HG03064 (cell line): ENCODE results near the gene PI4K2A.

Experiments
- ATAC-seq: cut with Tn5 transposase; IDR thresholded peaks from one replicate; pipeline ENCODE4 v1.9.1; 2021; ENCODE audit warnings: low read depth; ENCODE audit not compliant: unreplicated experiment

PI4K2A gene

DNA sequence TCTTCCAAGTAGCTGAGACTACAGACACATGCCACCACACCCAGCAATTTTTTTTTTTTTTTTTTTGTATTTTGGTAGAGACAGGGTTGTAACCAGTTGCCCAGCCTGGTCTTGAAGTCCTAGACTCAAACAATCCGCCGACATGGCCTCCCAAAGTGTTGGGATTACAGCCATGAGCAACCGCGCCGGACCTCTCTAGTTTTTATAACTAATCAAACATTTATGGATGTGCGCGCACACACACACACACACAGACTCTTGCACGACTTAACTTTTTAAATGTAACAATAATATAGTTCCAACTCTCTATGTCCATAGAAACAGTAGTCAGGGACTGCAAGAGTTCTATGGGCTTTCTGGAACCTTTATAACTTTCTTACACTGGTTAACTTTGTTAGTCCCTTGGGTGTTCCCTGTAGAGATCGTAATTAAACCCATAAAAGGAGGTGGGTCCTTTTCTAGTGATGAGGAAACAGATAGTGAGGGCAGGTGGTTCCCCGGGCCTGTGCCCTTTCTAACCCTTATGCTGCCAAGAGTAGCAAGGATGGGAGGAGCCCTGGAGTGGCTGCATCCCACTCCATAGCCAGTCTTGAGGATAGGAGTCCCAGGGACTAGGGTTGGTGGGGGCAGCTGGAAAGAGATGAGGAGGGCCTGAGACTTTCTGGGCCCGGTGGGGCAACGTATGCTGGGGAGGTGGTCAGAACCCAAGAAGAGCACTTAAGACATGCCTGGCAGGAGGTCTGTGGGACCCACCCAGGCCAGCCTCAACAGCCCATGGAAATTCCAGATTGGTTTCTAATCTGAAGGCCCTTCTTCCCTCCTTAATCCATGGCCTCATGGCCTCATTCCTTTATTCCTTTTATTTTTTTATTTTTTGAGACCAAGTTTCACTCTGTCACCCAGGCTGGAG, 81.7 kb downstream of the PI4K2A start:
- no peak for ATAC-seq

GRCh38 chr10:97723001-97723400, 82.5 kb downstream of the PI4K2A start:
- no peak for ATAC-seq

DNA sequence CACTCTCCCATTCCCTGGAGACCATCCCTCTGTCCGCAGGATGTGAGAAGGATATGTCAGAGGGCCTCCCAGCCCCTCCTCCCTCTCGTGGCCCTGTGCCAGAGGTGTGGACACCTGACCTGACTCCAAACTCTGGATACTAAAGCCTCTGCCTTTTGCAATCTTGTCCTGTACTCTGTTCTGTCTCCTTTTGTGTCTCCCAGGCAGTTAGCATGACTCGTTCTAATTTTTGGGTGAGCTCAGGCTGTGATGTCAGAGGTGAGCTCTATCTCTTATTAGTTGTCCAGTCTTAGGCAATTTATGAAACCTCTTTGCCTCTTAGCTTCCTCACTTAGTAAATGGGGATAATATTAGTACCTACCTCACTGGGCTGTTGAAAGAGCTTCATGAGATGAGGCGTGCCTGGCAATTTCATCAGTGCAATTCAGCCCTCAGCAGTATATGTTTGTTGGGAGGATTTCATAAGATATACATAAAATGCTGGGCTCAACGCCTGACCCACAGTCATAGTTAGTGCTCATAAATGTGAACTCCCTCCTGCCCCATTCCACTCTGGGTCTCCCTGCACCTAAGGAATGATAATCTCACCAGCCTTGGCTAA, 84.0 kb downstream of the PI4K2A start:
- ATAC-seq, result no peak
